Measurements from ENCODE around the gene PRKCE. TPM values are rescaled to one million over a fixed set of nuclear protein-coding genes. Genes with fewer than 3 reads are reported as not detected.

The PRKCE gene
- total RNA-seq, 1 experiment from 2014 or later = 2.4 TPM

GRCh38 chr2:46161911-46162310, 510.4 kb downstream of the PRKCE start:
- no peaks in the 10 kb centered on the region for H3K4me1 ChIP-seq (ENCODE audit: insufficient read depth, low read length, poor library complexity, severe bottlenecking)

GRCh38 chr2:46162329-46163097, 511.0 kb downstream of the PRKCE start:
- intact Hi-C loops (cut with micrococcal nuclease; ENCODE audit: unreplicated experiment) = no loop called here
- no TSS peak for BruUV-seq (replicated peaks)
- no peak for DNase-seq (ENCODE audit: low spot score)
- Histone ChIP-seq H3K4me1 (ENCODE audit: insufficient read depth, low read length, poor library complexity, severe bottlenecking) (no peaks in the 10 kb centered on the region), H3K27ac (ENCODE audit: low read depth, low read length, poor library complexity, severe bottlenecking) (no peak overlapping the region), H3K9me3 (ENCODE audit: low read depth, low read length, poor library complexity, severe bottlenecking) (no peaks in the 10 kb centered on the region), H3K36me3 (ENCODE audit: insufficient read depth, low read length, poor library complexity, severe bottlenecking) (no peaks in the 10 kb centered on the region), H3K27me3 (replicated peaks; ENCODE audit: insufficient read depth, low read depth, low read length, poor library complexity) (no peaks in the 10 kb centered on the region), H3K4me3 (ENCODE audit: low read depth, low read length, poor library complexity, severe bottlenecking) (no peak overlapping the region)
- TF ChIP-seq EZH2 (IDR thresholded peaks at IDR 0.05; ENCODE audit: borderline replicate concordance, low read depth, low read length, poor library complexity, severe bottlenecking) (no peak), CTCF (conservative IDR thresholded peaks at IDR 0.05; ENCODE audit: low read depth, low read length) (no peak)
- CTCF ChIA-PET = no interaction called here
- POLR2A ChIA-PET (ENCODE audit: low non-redundant PET) = no interaction called here

More at GRCh38 chr2:46161911-46162310, 510.4 kb downstream of the PRKCE start:
- CTCF ChIA-PET = no interaction called here
- no peak overlapping the region for H3K4me3 ChIP-seq (ENCODE audit: low read depth, low read length, poor library complexity, severe bottlenecking)
- DNase-seq (ENCODE audit: low spot score) = no peak
- H3K27ac ChIP-seq (ENCODE audit: low read depth, low read length, poor library complexity, severe bottlenecking) = no peak overlapping the region
- intact Hi-C loops (cut with micrococcal nuclease; ENCODE audit: unreplicated experiment) = no loop called here
- H3K36me3 ChIP-seq (ENCODE audit: insufficient read depth, low read length, poor library complexity, severe bottlenecking) = no peaks in the 10 kb centered on the region
- BruUV-seq (replicated peaks) = no TSS peak
- POLR2A ChIA-PET (ENCODE audit: low non-redundant PET) = no interaction called here
- H3K9me3 ChIP-seq (ENCODE audit: low read depth, low read length, poor library complexity, severe bottlenecking) = no peaks in the 10 kb centered on the region
- TF ChIP-seq CTCF (conservative IDR thresholded peaks at IDR 0.05; ENCODE audit: low read depth, low read length) (no peak), EZH2 (IDR thresholded peaks at IDR 0.05; ENCODE audit: borderline replicate concordance, low read depth, low read length, poor library complexity, severe bottlenecking) (no peak)
- no peaks in the 10 kb centered on the region for H3K27me3 ChIP-seq (replicated peaks; ENCODE audit: insufficient read depth, low read depth, low read length, poor library complexity)

GRCh38 chr2:46163098-46163430, 511.6 kb downstream of the PRKCE start:
- intact Hi-C loops (cut with micrococcal nuclease; ENCODE audit: unreplicated experiment) = no loop called here
- BruUV-seq (replicated peaks) = no TSS peak

More at GRCh38 chr2:46163098-46163430, 511.6 kb downstream of the PRKCE start:
- ChIA-PET CTCF (no interaction called here), POLR2A (ENCODE audit: low non-redundant PET) (no interaction called here)
- no peaks in the 10 kb centered on the region for H3K4me1 ChIP-seq (ENCODE audit: insufficient read depth, low read length, poor library complexity, severe bottlenecking)
- no peak overlapping the region for H3K4me3 ChIP-seq (ENCODE audit: low read depth, low read length, poor library complexity, severe bottlenecking)
- no peak for DNase-seq (ENCODE audit: low spot score)
- H3K27ac ChIP-seq (ENCODE audit: low read depth, low read length, poor library complexity, severe bottlenecking) = no peak overlapping the region
- H3K9me3 ChIP-seq (ENCODE audit: low read depth, low read length, poor library complexity, severe bottlenecking) = no peaks in the 10 kb centered on the region
- H3K36me3 ChIP-seq (ENCODE audit: insufficient read depth, low read length, poor library complexity, severe bottlenecking) = no peaks in the 10 kb centered on the region
- no peaks in the 10 kb centered on the region for H3K27me3 ChIP-seq (replicated peaks; ENCODE audit: insufficient read depth, low read depth, low read length, poor library complexity)
- TF ChIP-seq EZH2 (IDR thresholded peaks at IDR 0.05; ENCODE audit: borderline replicate concordance, low read depth, low read length, poor library complexity, severe bottlenecking) (no peak), CTCF (conservative IDR thresholded peaks at IDR 0.05; ENCODE audit: low read depth, low read length) (no peak)
